GM18951 (cell line): ENCODE results near the gene ANKRD33B.

Experiments
- POLR2A ChIP-seq: IDR thresholded peaks from 4 replicates; pipeline ENCODE4 v1.6.1; 2011; ENCODE audit warnings: mild to moderate bottlenecking; ENCODE audit not compliant: insufficient read length, insufficient read depth; ENCODE audit errors: extremely low read depth
- in situ Hi-C: fragments of 300-500 bp; cut with MboI; formaldehyde crosslinking; loops from one replicate; pipeline ENCODE4 v1.12.0; 2022; ENCODE audit warnings: low sequenced_read_pairs, mixed read lengths, inconsistent platforms; ENCODE audit not compliant: unreplicated experiment

Gene ANKRD33B

DNA sequence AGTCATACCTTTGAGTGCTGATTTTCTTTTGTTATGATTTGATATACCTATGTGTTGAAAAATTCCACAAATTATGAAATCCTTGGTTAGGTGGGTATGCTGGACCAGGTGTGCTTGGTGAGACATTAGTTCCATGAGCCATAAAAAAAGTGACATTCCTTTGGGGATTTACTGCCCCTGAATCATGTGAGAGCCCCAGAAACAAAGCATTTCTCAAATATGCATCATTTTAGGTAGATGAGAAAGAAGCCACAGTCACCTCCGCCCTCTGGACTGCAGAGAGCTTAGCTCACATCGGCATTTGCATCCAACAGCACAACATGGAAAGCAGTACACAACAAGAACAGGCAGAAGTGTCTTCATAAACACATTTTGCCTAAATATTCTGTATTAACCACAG lies 141.9 kb downstream of the ANKRD33B start:
- no peak for TF ChIP-seq POLR2A
- in situ Hi-C loops = no loop called here

DNA sequence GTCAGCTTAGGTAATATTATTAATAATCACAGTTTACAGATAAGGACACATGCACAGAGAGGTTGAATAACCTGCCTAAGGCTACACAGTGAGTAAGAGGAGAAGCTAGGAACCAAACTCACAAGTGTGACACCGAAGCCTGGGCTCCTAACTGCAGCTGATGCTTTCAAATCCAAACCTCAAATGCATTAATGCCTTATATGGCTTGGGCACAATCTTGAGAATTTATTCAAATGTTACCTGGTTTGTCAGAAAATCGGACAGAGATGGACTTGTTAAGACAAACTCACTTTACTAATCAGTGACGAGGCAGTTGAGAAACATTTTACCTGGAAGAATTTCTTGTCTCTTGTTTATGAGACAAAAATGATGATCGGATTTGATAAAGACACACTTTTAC lies 142.5 kb downstream of the ANKRD33B start:
- in situ Hi-C loops = no loop called here
- no peak for TF ChIP-seq POLR2A
